DOHH2 (cell line): Measurements from ENCODE around the gene TM9SF1.
"Not testable (repeated sequence)": the region's sequence is repeated elsewhere in the genome, so short reads cannot be mapped to it uniquely, and the experiment has no call there.

Source experiments
- EZH2phosphoT487 ChIP-seq: fragments of 200-600 bp; sonication (generic); IDR thresholded peaks from 2 replicates; pipeline ENCODE4 v1.6.1; 2017; ENCODE audit warnings: borderline replicate concordance, mild to moderate bottlenecking, antibody characterized with exemption, low read length, moderate library complexity, mixed read lengths
- TF ChIP-seq, protein P1 (sequence below): fragments of 200-600 bp; sonication (generic); IDR thresholded peaks from one replicate; pipeline ENCODE4 v1.5.1; 2014; ENCODE audit warnings: antibody characterized with exemption, mild to moderate bottlenecking, low read depth, low read length; ENCODE audit not compliant: poor library complexity, severe bottlenecking

DNA sequence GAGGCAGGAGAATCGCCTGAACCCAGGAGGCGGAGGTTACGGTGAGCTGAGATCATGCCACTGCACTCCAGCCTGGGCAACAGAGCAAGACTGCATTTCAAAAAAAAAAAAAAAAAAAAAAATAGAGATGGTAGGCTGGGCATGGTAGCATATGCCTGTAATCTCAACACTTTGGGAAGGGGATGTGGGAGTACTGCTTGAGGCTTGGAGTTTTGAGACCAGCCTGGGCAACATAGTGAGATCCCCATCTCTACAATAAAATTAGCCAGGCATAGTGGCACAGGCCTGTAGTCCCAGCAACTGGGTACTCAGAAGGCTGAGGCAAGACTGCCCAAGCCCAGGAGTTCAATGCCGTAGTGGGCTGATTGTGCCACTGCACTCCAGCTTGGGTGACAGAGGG is 27.7 kb upstream of the TM9SF1 start:
- TF ChIP-seq, protein P1, sequence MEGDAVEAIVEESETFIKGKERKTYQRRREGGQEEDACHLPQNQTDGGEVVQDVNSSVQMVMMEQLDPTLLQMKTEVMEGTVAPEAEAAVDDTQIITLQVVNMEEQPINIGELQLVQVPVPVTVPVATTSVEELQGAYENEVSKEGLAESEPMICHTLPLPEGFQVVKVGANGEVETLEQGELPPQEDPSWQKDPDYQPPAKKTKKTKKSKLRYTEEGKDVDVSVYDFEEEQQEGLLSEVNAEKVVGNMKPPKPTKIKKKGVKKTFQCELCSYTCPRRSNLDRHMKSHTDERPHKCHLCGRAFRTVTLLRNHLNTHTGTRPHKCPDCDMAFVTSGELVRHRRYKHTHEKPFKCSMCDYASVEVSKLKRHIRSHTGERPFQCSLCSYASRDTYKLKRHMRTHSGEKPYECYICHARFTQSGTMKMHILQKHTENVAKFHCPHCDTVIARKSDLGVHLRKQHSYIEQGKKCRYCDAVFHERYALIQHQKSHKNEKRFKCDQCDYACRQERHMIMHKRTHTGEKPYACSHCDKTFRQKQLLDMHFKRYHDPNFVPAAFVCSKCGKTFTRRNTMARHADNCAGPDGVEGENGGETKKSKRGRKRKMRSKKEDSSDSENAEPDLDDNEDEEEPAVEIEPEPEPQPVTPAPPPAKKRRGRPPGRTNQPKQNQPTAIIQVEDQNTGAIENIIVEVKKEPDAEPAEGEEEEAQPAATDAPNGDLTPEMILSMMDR = not testable (repeated sequence)
- TF ChIP-seq EZH2phosphoT487 = not testable (repeated sequence)
